Activated T-helper 9 cell treated with anti-CD3 and anti-CD28 coated beads, Interleukin-2, amount 50 U/mL, for 16 hours (primary cell): ENCODE results near the gene RLF.

ENCODE experiments used
- DNase-seq: peaks from one replicate; pipeline ENCODE4 v3.0.0-alpha.2; 2020; ENCODE audit warnings: low read depth

The RLF gene

DNA sequence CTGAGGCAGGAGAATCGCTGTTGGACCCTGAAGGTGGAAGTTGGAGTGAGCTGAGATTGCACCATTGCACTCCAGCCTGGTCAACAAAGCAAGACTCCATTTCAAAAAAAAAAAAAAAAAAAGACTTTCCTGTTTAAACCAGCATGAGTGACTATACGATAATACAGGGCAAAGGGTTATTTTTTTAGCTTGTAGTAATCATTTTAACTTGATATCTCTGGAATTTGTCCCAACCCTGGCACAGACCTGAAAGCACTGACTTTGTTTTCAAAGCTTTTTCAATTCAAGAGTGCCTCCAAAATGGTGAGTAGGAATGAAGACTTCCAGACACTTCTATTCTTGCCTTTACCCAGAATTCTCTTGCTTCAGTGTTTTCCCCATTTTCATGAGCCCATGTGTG is 82.2 kb downstream of the RLF start:
- no peak for DNase-seq

GRCh38 chr1:40244138-40244744 is 83.1 kb downstream of the RLF start:
- no peak for DNase-seq

GRCh38 chr1:40245686-40246085 is 84.5 kb downstream of the RLF start:
- no peak for DNase-seq

- no peak for DNase-seq
Measured at GRCh38 chr1:40247655-40248054, 86.5 kb downstream of the RLF start, which contains the start of gene TMCO2. TMCO2 (plus strand) TSS chr1:40247937; CDS start chr1:40247994, 57 bp downstream.

DNA sequence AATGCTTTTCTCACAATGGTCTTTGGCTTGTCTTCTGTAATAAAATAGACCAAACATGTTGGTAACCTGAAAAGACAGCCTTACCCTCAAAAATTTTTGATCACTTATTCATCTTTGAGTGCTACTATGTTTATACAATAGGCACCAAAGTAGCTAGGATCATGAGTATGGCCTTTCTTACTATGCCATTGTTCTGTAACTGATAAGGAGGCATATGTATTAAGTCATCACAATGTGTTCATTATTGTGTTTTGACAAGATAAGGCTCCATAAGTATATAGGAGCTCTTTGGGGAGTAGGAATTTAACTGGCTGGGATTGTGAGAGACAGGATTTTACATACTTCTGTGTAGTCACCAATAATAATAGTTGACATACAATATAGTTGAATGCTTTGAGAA is 87.2 kb downstream of the RLF start:
- no peak for DNase-seq

DNA sequence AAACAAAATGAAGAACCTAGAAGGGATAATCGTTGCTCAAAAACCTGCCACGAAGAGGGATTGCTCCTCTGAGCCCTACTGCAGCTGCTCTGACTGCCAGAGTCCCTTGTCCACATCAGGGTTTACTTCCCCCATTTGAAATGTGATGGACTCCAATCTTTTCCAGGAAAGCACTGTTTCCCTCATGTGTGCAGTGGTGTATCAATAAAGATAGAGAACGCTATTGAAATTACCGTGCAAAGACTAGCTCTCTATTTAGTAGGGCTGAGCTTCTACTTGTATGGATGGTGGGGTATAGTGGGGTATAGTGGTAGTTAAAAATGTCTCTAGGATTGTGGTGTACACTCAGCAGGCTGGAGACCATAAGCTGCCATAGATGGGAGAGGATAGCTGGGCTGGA is 90.3 kb downstream of the RLF start:
- DNase-seq: no peak

DNA sequence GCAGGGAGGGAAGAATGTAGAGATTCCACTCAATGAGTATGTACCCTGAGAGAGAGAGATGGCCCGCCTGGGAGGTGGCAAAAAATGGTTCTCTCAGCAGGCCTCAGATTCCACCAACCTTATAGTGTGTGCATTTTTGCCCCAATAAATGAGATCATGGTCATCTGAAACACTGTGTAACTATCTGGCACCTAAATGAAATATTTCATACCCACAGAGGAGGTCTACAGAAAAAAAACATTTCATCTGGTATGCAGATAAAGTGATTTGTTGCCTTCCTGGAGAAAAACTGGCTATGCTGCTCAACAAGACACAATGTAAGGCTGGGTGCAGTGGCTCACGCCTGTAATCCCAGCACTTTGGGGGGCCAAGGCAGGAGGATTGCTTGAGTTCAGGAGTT is 91.4 kb downstream of the RLF start:
- DNase-seq: no peak

DNA sequence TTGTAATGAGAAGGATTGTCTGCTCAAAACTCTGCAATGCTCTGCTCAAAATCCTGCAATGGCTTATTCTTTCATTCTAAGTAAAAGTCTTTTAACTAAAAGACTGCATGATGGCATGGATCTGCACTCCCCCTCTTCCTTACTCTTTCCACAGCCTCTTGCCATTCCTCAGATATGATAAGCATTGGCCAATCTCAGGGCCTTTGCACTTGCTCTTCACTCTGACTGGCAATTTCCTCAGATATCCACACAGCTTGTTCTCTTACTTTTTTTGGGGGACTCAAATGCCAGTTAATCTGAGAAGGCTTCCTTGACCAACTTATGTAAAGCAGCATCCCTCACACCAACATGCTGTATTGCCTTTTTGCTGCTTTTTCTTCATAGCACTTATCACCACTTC is 94.0 kb downstream of the RLF start:
- no peak for DNase-seq

GRCh38 chr1:40256401-40257084 is 95.4 kb downstream of the RLF start:
- no peak for DNase-seq

DNA sequence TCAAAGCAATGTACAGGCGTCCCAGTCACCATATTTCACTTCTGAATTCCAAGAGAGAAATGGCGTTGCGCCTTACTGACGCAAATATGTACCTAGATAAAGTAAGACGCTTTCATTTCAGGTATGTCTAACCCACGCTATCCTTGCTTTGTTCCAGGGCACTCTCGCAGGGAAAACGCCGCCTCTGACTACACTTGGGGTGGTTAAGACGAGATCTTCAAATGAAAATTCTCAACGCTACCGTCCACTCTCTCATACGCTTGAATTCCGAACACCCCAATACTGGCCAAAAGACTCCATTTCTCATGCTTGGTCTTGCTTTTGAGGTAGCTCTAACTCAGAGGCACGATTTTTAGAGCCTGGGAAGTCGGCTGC is 96.1 kb downstream of the RLF start:
- no peak for DNase-seq

- DNase-seq: peak; percentile 95
Measured at GRCh38 chr1:40257688-40258444, 96.7 kb downstream of the RLF start, which contains the start of gene ZMPSTE24. ZMPSTE24 (plus strand) TSS chr1:40258236; CDS start chr1:40258272, 36 bp downstream.

DNA sequence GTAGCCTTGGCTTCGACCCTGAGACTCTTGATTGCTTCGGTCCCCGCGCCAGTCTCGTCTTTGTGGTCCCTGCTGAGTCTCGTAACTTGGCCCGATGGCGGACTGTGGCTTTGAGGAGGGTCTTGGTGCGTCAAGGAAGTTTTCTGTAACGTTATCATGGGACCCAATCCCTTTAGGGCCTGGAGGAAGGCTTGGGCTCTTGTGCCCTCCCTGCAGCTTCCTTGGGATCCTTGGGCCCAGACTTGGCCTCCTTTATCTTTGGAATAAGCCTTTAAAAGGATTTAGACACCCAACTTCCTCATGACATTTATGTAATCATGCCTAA is 97.2 kb downstream of the RLF start:
- DNase-seq: no peak

DNA sequence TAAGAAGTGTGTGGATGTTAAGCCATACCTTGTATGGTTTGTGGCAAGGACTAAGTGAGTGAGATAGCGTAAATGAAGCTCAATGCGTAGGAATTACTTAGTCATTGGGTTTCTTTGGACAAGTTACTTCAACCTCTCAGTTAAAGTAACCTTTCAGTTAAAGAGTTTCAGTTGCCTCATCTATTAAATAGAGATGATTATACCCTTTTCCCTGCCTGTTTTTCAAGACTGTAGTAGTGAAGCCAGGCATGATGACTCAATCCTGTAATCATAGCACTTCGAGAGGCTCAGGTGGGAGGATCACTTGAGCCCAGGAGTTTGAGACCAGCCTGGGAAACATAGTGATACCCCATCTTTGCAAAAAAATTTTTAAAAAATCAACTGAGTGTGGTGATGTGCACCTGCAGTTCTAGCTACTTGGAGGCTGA is 103.2 kb downstream of the RLF start:
- DNase-seq: no peak

DNA sequence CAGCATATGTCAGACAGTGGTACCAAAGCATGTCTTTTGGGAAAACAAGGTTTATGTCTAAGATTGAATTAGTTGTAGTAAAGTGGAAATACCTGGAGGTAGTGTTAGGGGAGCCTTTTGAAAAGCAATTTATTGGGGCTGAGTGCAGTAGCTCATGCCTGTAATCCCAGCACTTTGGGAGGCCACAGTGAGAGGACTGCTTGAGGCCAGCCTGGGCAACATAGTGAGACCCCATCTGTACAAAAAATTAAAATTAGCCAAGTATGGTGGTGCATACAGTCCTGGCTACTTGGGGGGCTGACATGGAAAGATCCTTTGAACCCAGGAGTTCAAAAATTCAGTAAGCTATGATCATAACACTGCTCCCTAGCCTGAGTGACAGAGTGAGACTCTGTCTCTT is 104.1 kb downstream of the RLF start:
- no peak for DNase-seq

DNA sequence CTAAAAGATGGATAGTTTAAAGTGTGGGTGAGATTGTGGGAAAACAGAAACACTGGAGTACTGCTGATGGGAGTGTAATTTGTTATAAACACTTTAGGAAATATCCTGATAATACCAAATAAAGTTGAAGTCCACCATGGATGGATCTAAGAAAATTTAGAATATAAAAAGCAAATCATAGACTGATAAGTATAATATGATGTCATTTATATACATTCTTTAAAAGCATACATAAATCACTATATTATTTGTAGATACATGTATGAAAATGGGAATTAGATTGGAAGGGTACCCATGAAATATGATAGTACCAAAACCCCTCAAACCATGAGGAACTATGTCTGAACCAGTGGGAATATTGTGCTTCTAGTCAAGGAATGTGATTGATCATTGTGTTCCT is 104.7 kb downstream of the RLF start:
- no peak for DNase-seq

GRCh38 chr1:40266786-40267535 is 105.8 kb downstream of the RLF start:
- DNase-seq: no peak

DNA sequence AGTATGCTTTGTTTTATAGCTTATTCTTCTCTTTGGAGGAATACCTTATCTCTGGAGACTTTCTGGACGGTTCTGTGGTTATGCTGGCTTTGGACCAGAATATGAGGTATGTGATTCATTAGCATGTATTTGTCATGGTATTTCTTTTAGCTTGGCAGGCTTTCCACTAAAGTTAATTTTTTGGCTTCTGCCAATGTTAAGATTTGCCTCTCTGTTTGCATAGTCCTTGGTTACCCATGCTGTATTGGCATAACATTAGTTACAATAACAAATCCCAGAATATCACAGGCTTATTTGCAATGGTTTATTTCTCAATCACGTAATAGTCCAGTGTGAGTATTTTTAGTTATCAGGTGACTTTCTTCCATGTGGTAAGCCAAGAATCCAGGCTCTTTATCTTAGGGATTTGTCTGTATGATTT is 106.6 kb downstream of the RLF start:
- no peak for DNase-seq

DNA sequence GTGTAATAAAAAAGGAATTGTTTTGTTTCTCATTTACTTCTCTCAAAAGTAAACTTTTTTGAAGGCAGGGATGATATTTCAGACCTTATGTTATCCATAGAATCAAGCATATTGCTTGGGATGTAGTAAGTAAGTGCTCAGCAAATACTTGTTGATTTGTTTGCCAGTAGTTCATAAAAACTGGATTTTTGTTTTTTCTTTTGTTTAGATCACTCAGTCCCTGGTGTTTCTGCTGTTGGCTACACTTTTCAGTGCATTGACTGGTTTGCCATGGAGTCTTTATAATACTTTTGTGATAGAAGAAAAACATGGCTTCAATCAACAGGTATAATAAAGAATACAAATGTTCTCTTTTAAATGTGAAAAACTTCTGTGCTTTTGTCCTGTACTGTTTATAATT is 107.0 kb downstream of the RLF start:
- DNase-seq: no peak

DNA sequence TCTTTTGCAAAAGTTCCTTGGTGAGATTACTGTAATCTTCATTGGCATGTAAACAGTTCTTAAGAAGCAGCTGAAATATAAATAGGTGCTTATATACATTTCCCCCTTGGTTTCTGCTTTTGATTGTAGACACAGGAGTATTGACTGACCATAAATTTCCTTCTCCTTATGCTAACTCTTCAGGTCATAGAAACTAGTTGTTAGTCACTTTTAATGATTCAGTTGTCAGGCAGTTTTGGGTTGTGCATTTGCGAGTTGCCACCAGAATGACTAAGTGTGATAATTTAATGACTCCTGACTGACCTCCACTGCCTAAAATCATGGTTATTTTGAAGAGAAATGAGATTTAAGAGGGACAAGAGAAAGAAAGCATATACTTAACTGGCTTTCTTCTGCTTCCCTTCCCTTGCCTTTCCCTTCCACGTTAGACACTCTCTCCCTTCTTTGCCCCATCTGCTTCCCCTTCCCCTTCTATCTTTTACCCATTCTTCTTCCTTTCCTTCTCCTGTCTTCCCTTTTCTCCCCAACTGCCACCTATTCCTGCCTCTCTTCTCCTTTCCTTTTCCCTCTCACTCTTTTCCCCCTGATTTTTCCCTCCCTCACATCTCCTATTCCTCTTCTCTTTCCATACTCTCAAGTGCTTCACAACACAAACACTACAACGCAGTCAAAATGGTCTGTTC is 109.1 kb downstream of the RLF start:
- no peak for DNase-seq

GRCh38 chr1:40272653-40273213 is 111.5 kb downstream of the RLF start:
- DNase-seq: no peak

GRCh38 chr1:40273547-40274166 is 112.5 kb downstream of the RLF start:
- DNase-seq: no peak
